GM21737 (cell line): ENCODE results near the gene FREY1.
"Not testable (repeated sequence)": the region's sequence is repeated elsewhere in the genome, so short reads cannot be mapped to it uniquely, and the experiment has no call there.

ENCODE experiments used
- ATAC-seq: cut with Tn5 transposase; IDR thresholded peaks from one replicate; pipeline ENCODE4 v1.9.1; 2021; ENCODE audit warnings: mild to moderate bottlenecking, moderate library complexity; ENCODE audit not compliant: unreplicated experiment

Gene FREY1

GRCh38 chr11:45917286-45917622 is 10.2 kb upstream of the FREY1 start:
- no peak for ATAC-seq

- no peak for ATAC-seq
Observed at GRCh38 chr11:45915446-45915845, 8.4 kb upstream of the FREY1 start.

GRCh38 chr11:45913942-45914635 is 7.0 kb upstream of the FREY1 start:
- ATAC-seq = no peak

GRCh38 chr11:45913514-45913913 is 6.4 kb upstream of the FREY1 start:
- ATAC-seq = no peak

GRCh38 chr11:45910623-45911022 is 3.6 kb upstream of the FREY1 start:
- ATAC-seq = no peak

GRCh38 chr11:45909594-45910475 is 2.8 kb upstream of the FREY1 start:
- no peak for ATAC-seq

- no peak for ATAC-seq
Observed at GRCh38 chr11:45907911-45908370, 870 bp upstream of the FREY1 start.

- no peak for ATAC-seq
Observed at GRCh38 chr11:45906096-45906682, 882 bp downstream of the FREY1 start.

GRCh38 chr11:45905576-45905975 is 1.5 kb downstream of the FREY1 start:
- ATAC-seq = not testable (repeated sequence)

GRCh38 chr11:45905095-45905494 is 2.0 kb downstream of the FREY1 start:
- no peak for ATAC-seq

GRCh38 chr11:45904309-45904915 is 2.7 kb downstream of the FREY1 start:
- ATAC-seq = no peak

- no peak for ATAC-seq
Observed at GRCh38 chr11:45902452-45903380, 4.4 kb downstream of the FREY1 start.

- no peak for ATAC-seq
Observed at GRCh38 chr11:45901626-45902025, 5.4 kb downstream of the FREY1 start.

- no peak for ATAC-seq
Observed at GRCh38 chr11:45900916-45901617, 6.0 kb downstream of the FREY1 start.

GRCh38 chr11:45900175-45900800 is 6.8 kb downstream of the FREY1 start:
- not testable (repeated sequence) for ATAC-seq

GRCh38 chr11:45899448-45900174 is 7.5 kb downstream of the FREY1 start:
- no peak for ATAC-seq

- no peak for ATAC-seq
Observed at GRCh38 chr11:45899086-45899447, 8.0 kb downstream of the FREY1 start.

- no peak for ATAC-seq
Observed at GRCh38 chr11:45897556-45897955, 9.5 kb downstream of the FREY1 start.
